ENCODE measurements around the gene TWIST1.

DNA sequence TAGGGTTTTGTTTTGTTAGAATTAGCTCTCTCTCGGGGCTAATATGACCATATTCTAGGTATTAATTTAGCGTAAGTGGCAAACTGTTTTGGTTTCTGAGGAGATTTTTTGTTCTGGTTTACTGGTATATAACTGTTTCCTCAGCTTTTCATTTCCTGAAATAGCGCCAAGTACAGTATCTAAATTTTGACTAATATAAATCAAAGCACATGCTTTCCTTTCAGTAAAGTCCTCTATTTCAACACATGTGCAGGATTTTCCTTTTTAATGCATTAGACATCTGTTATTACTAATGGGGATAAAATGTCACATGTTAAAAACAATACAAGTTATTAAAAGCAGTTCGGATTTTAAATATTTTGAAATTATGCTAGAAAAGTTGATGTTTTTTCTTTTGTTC, 16.4 kb upstream of the TWIST1 start:
- TF ChIP-seq, protein P1, sequence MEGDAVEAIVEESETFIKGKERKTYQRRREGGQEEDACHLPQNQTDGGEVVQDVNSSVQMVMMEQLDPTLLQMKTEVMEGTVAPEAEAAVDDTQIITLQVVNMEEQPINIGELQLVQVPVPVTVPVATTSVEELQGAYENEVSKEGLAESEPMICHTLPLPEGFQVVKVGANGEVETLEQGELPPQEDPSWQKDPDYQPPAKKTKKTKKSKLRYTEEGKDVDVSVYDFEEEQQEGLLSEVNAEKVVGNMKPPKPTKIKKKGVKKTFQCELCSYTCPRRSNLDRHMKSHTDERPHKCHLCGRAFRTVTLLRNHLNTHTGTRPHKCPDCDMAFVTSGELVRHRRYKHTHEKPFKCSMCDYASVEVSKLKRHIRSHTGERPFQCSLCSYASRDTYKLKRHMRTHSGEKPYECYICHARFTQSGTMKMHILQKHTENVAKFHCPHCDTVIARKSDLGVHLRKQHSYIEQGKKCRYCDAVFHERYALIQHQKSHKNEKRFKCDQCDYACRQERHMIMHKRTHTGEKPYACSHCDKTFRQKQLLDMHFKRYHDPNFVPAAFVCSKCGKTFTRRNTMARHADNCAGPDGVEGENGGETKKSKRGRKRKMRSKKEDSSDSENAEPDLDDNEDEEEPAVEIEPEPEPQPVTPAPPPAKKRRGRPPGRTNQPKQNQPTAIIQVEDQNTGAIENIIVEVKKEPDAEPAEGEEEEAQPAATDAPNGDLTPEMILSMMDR (IDR thresholded peaks at IDR 0.05; ENCODE audit: low read length) = no peak
- TF ChIP-seq EZH2 (IDR thresholded peaks at IDR 0.05; ENCODE audit: borderline replicate concordance, low read length) = no peak

Measured in OCI-LY1 (cell line).